Measurements from ENCODE around the gene EVPL. TPM values are rescaled to one million over a fixed set of nuclear protein-coding genes. Genes with fewer than 3 reads are reported as not detected.

Gene EVPL
- total and polyA plus RNA-seq, 9 donors, result 0.15 to 7.2 (median 1.0) TPM

- no peak for TF ChIP-seq POLR2A (IDR thresholded peaks at IDR 0.05)
- no peak for TF ChIP-seq CTCF (IDR thresholded peaks at IDR 0.05)
- no peak for TF ChIP-seq EP300 (IDR thresholded peaks at IDR 0.05)
- intact Hi-C loops (cut with DNase I), result loop anchor here in 3 of 4 donors (2.0 to 5.0 kb wide), 3 partner anchors 93 to 103 kb away; partner anchors contain the start of gene MRPL38 (in 2 of the 3)
- H3K4me3 ChIP-seq, result no peak overlapping the region
- 28 to 48% (median 29%) methylated on average over 8 of the region's 8 CpGs for WGBS, 3 donors
- peaks cover 15% of the 10 kb centered on the region for H3K4me1 ChIP-seq (ENCODE audit: insufficient read depth)
- no peaks in the 10 kb centered on the region for H3K9me3 ChIP-seq
- peak in 1 of 5 donors; percentile 44 for DNase-seq
- H3K27me3 ChIP-seq, result no peaks in the 10 kb centered on the region
- H3K27ac ChIP-seq, result peak overlapping the region; percentile 37 to 76
- H3K36me3 ChIP-seq, result no peaks in the 10 kb centered on the region
These were observed 22.3 kb downstream of the EVPL start for GRCh38 chr17:76004750-76005262.

GRCh38 chr17:76003915-76004314, 23.2 kb downstream of the EVPL start:
- no peak for TF ChIP-seq CTCF (IDR thresholded peaks at IDR 0.05)
- TF ChIP-seq POLR2A (IDR thresholded peaks at IDR 0.05), result no peak
- no peak for TF ChIP-seq EP300 (IDR thresholded peaks at IDR 0.05)
- 47 to 76% (median 56%) methylated on average over 6 of the region's 6 CpGs for WGBS, 3 donors
- Histone ChIP-seq H3K4me1 (ENCODE audit: insufficient read depth) (peaks cover 15% of the 10 kb centered on the region), H3K4me3 (no peak overlapping the region), H3K27me3 (no peaks in the 10 kb centered on the region), H3K36me3 (no peaks in the 10 kb centered on the region), H3K27ac (peak overlapping the region in 1 of 2 donors; percentile 29), H3K9me3 (no peaks in the 10 kb centered on the region)
- intact Hi-C loops (cut with DNase I), result loop anchor here in 2 of 4 donors (2.0 to 5.0 kb wide), 2 partner anchors 92 to 99 kb away; partner anchors contain the start of gene MRPL38 (in 1 of the 2)
- peak in 1 of 5 donors; percentile 70 for DNase-seq

- intact Hi-C loops (cut with DNase I), result loop anchor here in 1 of 4 donors (5.0 kb wide), 1 partner anchor 90 kb away; no protein-coding TSS in a partner anchor
- WGBS, 3 donors, result 95 to 98% (median 96%) methylated on average over 12 of the region's 12 CpGs
These were observed 25.0 kb downstream of the EVPL start for GRCh38 chr17:76002100-76002499.

GRCh38 chr17:76000755-76001521, 26.2 kb downstream of the EVPL start, which contains the start of gene CDK3:
TSS of gene CDK3 (plus strand) at chr17:76000855. CDS start at chr17:76001426, 571 bp downstream.
- TF ChIP-seq POLR2A (IDR thresholded peaks at IDR 0.05), result no peak
- TF ChIP-seq CTCF (IDR thresholded peaks at IDR 0.05), result no peak
- TF ChIP-seq EP300 (IDR thresholded peaks at IDR 0.05), result no peak
- Histone ChIP-seq H3K9me3 (no peaks in the 10 kb centered on the region), H3K4me3 (no peak within 1 kb of the TSS), H3K27ac (no peak within 1 kb of the TSS), H3K4me1 (ENCODE audit: insufficient read depth) (peaks cover 15% of the 10 kb centered on the region), H3K36me3 (no peaks in the 10 kb centered on the region), H3K27me3 (no peaks in the 10 kb centered on the region)
- DNase-seq, result no peak
- intact Hi-C loops (cut with DNase I), result loop anchor here in 1 of 4 donors (5.0 kb wide), 1 partner anchor 89 kb away; no protein-coding TSS in a partner anchor
- 86 to 88% (median 87%) methylated on average over 21 of the region's 21 CpGs for WGBS, 3 donors

More at GRCh38 chr17:76002100-76002499, 25.0 kb downstream of the EVPL start:
- no peak overlapping the region for H3K27ac ChIP-seq
- DNase-seq, result no peak
- no peaks in the 10 kb centered on the region for H3K9me3 ChIP-seq
- no peaks in the 10 kb centered on the region for H3K36me3 ChIP-seq
- no peaks in the 10 kb centered on the region for H3K27me3 ChIP-seq
- peaks cover 15% of the 10 kb centered on the region for H3K4me1 ChIP-seq (ENCODE audit: insufficient read depth)
- H3K4me3 ChIP-seq, result no peak overlapping the region
- no peak for TF ChIP-seq POLR2A (IDR thresholded peaks at IDR 0.05)
